ENCODE results near the gene PELI1.

The PELI1 gene

DNA sequence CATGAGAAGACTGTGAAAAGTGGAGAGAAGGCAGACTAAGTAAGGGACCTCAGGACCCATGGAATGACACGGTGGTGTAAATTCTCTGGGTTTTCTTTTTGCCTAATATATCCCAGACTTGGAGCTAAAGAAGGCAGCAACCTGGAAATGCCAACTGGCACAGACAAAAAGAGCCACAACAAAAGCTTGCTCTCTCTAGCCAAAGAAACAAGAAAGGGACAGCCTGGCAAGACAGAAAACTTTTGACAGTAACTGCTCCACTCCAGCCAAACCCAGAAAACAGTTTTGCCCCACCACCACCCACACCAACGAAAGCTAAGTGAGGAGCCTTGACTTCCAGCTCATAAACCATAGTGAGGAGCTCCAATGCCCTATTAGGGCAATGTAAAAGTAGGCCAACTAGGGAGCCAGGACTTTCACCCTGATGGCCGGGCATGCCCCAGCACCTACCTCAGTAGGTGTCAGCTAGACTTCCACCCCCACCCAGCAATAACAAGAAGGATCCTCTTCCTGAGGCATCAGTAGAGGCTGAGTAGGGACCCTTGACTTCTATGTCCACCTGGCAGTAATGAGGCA is 35.5 kb downstream of the PELI1 start (continued):
- TF ChIP-seq WT1 (tag by site-specific recombination; IDR thresholded peaks at IDR 0.05): no peak
- TF ChIP-seq, protein P1, sequence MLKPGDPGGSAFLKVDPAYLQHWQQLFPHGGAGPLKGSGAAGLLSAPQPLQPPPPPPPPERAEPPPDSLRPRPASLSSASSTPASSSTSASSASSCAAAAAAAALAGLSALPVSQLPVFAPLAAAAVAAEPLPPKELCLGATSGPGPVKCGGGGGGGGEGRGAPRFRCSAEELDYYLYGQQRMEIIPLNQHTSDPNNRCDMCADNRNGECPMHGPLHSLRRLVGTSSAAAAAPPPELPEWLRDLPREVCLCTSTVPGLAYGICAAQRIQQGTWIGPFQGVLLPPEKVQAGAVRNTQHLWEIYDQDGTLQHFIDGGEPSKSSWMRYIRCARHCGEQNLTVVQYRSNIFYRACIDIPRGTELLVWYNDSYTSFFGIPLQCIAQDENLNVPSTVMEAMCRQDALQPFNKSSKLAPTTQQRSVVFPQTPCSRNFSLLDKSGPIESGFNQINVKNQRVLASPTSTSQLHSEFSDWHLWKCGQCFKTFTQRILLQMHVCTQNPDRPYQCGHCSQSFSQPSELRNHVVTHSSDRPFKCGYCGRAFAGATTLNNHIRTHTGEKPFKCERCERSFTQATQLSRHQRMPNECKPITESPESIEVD (tag by site-specific recombination; IDR thresholded peaks at IDR 0.05): no peak
- TF ChIP-seq BCL11A (tag by site-specific recombination; IDR thresholded peaks at IDR 0.05; ENCODE audit: low read depth): no peak
- TF ChIP-seq ZNF621 (tag by site-specific recombination; IDR thresholded peaks at IDR 0.05): no peak
- TF ChIP-seq ZNF521 (tag by site-specific recombination; IDR thresholded peaks at IDR 0.05): no peak
- TF ChIP-seq ZNF626 (tag by site-specific recombination; IDR thresholded peaks at IDR 0.05): no peak

DNA sequence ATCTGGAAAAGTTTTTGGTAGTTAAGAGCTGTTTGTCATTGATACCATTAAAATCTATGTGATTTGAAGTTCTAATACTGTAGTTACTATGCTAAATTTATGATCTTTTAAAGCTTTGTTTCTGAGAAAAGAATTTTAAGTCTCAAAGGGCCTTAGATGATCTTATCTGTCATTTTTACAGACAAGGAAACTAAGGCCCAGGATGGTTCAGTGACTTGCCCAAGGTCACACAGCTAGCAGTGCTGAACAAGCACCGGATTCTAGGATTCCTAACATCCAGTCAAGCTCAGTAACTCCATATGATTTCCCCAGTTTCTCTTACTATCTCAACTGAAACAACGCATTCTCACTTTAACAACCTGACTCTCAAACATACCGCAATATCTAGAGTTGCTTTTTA is 37.7 kb downstream of the PELI1 start:
- Histone ChIP-seq H3K4me3 (ENCODE audit: low read depth, low read length) (no peak overlapping the region), H3K9me3 (ENCODE audit: control insufficient read depth, insufficient read depth, low read depth, low read length) (no peaks in the 10 kb centered on the region), H3K36me3 (ENCODE audit: control insufficient read depth in 2 of 2, insufficient read depth in 1 of 2, low read length in 2 of 2) (peaks cover 0 to 3% of the 10 kb centered on the region in 2 experiments; a peak in 1 of 3 replicates), H3K4me1 (ENCODE audit: control insufficient read depth, insufficient read depth, low read length) (peaks cover 16% of the 10 kb centered on the region), H3K27ac (ENCODE audit: extremely low read depth, low read depth, low read length) (no peak overlapping the region)
- TF ChIP-seq ZNF121 (tag by site-specific recombination; IDR thresholded peaks at IDR 0.05): no peak
- no peak for TF ChIP-seq GFI1B (tag by site-specific recombination; IDR thresholded peaks at IDR 0.05)
- no peak for TF ChIP-seq ZNF341 (tag by site-specific recombination; IDR thresholded peaks at IDR 0.05; ENCODE audit: low read depth)
- TF ChIP-seq, protein P2, sequence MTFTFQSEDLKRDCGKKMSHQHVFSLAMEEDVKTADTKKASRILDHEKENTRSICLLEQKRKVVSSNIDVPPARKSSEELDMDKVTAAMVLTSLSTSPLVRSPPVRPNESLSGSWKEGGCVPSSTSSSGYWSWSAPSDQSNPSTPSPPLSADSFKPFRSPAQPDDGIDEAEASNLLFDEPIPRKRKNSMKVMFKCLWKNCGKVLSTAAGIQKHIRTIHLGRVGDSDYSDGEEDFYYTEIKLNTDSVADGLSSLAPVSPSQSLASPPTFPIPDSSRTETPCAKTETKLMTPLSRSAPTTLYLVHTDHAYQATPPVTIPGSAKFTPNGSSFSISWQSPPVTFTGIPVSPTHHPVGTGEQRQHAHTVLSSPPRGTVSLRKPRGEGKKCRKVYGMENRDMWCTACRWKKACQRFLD (tag by site-specific recombination; IDR thresholded peaks at IDR 0.05): no peak
- no peak for TF ChIP-seq ZNF174 (tag by site-specific recombination; IDR thresholded peaks at IDR 0.05)
- TF ChIP-seq ZNF37A (tag by site-specific recombination; IDR thresholded peaks at IDR 0.05): no peak
- TF ChIP-seq ZNF785 (tag by site-specific recombination; IDR thresholded peaks at IDR 0.05): no peak
- TF ChIP-seq ZNF76 (tag by site-specific recombination; IDR thresholded peaks at IDR 0.05; ENCODE audit: borderline replicate concordance, low read depth): no peak
- TF ChIP-seq ZBTB21 (tag by site-specific recombination; IDR thresholded peaks at IDR 0.05): no peak
- TF ChIP-seq, protein P3, sequence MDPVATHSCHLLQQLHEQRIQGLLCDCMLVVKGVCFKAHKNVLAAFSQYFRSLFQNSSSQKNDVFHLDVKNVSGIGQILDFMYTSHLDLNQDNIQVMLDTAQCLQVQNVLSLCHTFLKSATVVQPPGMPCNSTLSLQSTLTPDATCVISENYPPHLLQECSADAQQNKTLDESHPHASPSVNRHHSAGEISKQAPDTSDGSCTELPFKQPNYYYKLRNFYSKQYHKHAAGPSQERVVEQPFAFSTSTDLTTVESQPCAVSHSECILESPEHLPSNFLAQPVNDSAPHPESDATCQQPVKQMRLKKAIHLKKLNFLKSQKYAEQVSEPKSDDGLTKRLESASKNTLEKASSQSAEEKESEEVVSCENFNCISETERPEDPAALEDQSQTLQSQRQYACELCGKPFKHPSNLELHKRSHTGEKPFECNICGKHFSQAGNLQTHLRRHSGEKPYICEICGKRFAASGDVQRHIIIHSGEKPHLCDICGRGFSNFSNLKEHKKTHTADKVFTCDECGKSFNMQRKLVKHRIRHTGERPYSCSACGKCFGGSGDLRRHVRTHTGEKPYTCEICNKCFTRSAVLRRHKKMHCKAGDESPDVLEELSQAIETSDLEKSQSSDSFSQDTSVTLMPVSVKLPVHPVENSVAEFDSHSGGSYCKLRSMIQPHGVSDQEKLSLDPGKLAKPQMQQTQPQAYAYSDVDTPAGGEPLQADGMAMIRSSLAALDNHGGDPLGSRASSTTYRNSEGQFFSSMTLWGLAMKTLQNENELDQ (tag by site-specific recombination; IDR thresholded peaks at IDR 0.05; ENCODE audit: low read depth): no peak
- no peak for TF ChIP-seq SP7 (tag by site-specific recombination; IDR thresholded peaks at IDR 0.05)
- TF ChIP-seq OVOL3 (tag by site-specific recombination; IDR thresholded peaks at IDR 0.05): no peak
- TF ChIP-seq ZNF560 (tag by site-specific recombination; IDR thresholded peaks at IDR 0.05; ENCODE audit: borderline replicate concordance): no peak
- CTCF ChIA-PET: interaction anchor here (0.6 to 1.7 kb wide), 3 partner anchors 28 to 223 kb away, joined by 3 read pairs; no protein-coding TSS in a partner anchor
- POLR2A ChIA-PET: no interaction called here
